Osteocyte (in vitro differentiated cells): ENCODE results near the gene DEDD. TPM values are rescaled to one million over a fixed set of nuclear protein-coding genes. Genes with fewer than 3 reads are reported as not detected.
A peak's percentile ranks its signal among the peaks of the same experiment; 100 is the strongest.

Experiments
- DNase-seq: peaks from one replicate; pipeline ENCODE4 v3.0.0; 2021; ENCODE audit warnings: mixed read lengths; ENCODE audit not compliant: unreplicated experiment; ENCODE audit errors: extremely low spot score
- H3K27ac Mint-ChIP-seq: one replicate; pipeline ENCODE4 v1.8.0; 2021; ENCODE audit warnings: mild to moderate bottlenecking, mixed read lengths; ENCODE audit not compliant: unreplicated experiment
- H3K27me3 Mint-ChIP-seq: one replicate; pipeline ENCODE4 v1.8.0; 2021; ENCODE audit warnings: mixed read lengths; ENCODE audit not compliant: unreplicated experiment
- H3K36me3 Mint-ChIP-seq: one replicate; pipeline ENCODE4 v1.8.0; 2021; ENCODE audit warnings: mixed read lengths; ENCODE audit not compliant: unreplicated experiment
- H3K4me1 Mint-ChIP-seq: one replicate; pipeline ENCODE4 v1.8.0; 2021; ENCODE audit warnings: mixed read lengths; ENCODE audit not compliant: unreplicated experiment
- H3K4me3 Mint-ChIP-seq: one replicate; pipeline ENCODE4 v1.8.0; 2021; ENCODE audit warnings: mild to moderate bottlenecking, moderate library complexity, mixed read lengths; ENCODE audit not compliant: unreplicated experiment
- H3K9me3 Mint-ChIP-seq: one replicate; pipeline ENCODE4 v1.8.0; 2021; ENCODE audit warnings: mixed read lengths; ENCODE audit not compliant: unreplicated experiment
- CTCF ChIP-seq: fragments of 200-600 bp; sonication (generic); IDR thresholded peaks from 2 replicates; pipeline ENCODE4 v1.5.0; 2021; ENCODE audit warnings: antibody characterized with exemption, mild to moderate bottlenecking, moderate library complexity
- long read RNA-seq: library from polyadenylated mRNA; unstranded; transcript quantifications from one replicate; pipeline ENCODE4 v2.0.0, GENCODE V29; 2021
- total RNA-seq: library from RNA; stranded (reverse); gene quantifications from 2 replicates; pipeline ENCODE4 v1.2.1, GENCODE V29; 2021

DEDD gene
- total RNA-seq, result 40.8 and 43.1 TPM in 2 replicates
- long read RNA-seq, transcript DEDD-203 (6 exons, 2,300 nt), result minor isoform, 14 of 56 reads
- long read RNA-seq, transcript DEDD-202 (6 exons, 2,345 nt), result major isoform, 31 of 56 reads
- long read RNA-seq, partial matches to known transcripts, result 3 of 56 reads
- long read RNA-seq, other reads (novel, unspliced or antisense), result 6 of 56 reads

- peak; percentile 21 for TF ChIP-seq CTCF
- Mint-ChIP-seq H3K9me3 (no peaks in the 10 kb centered on the region), H3K4me1 (peaks cover 22% of the 10 kb centered on the region), H3K36me3 (peaks cover 14% of the 10 kb centered on the region), H3K4me3 (no peak within 1 kb of the TSS), H3K27me3 (no peaks in the 10 kb centered on the region), H3K27ac (no peak within 1 kb of the TSS)
- peak; percentile 97 for DNase-seq
Measured at GRCh38 chr1:161132410-161133219, at the start of gene DEDD. Gene DEDD, minus strand, starts transcription at chr1:161132667. Its CDS starts 8,205 bp downstream, at chr1:161124462.

GRCh38 chr1:161182214-161182613 is 49.7 kb upstream of the DEDD start:
- TF ChIP-seq CTCF, result no peak
- no peak for DNase-seq
- Mint-ChIP-seq H3K27me3 (no peaks in the 10 kb centered on the region), H3K27ac (peak overlapping the region; percentile 1), H3K4me3 (no peak overlapping the region), H3K36me3 (no peaks in the 10 kb centered on the region), H3K4me1 (peaks cover 26% of the 10 kb centered on the region), H3K9me3 (no peaks in the 10 kb centered on the region)

- H3K4me1 Mint-ChIP-seq, result peaks cover 36% of the 10 kb centered on the region
- no peaks in the 10 kb centered on the region for H3K27me3 Mint-ChIP-seq
- no peaks in the 10 kb centered on the region for H3K36me3 Mint-ChIP-seq
- peak; percentile 38 for TF ChIP-seq CTCF
- no peaks in the 10 kb centered on the region for H3K9me3 Mint-ChIP-seq
- no peak overlapping the region for H3K27ac Mint-ChIP-seq
- H3K4me3 Mint-ChIP-seq, result no peak overlapping the region
- no peak for DNase-seq
Measured at GRCh38 chr1:161180639-161181038, 48.2 kb upstream of the DEDD start.

GRCh38 chr1:161179698-161180097 is 47.2 kb upstream of the DEDD start:
- H3K9me3 Mint-ChIP-seq, result no peaks in the 10 kb centered on the region
- H3K36me3 Mint-ChIP-seq, result peaks cover 1% of the 10 kb centered on the region
- H3K27me3 Mint-ChIP-seq, result no peaks in the 10 kb centered on the region
- TF ChIP-seq CTCF, result no peak
- H3K4me1 Mint-ChIP-seq, result peaks cover 32% of the 10 kb centered on the region
- no peak overlapping the region for H3K4me3 Mint-ChIP-seq
- H3K27ac Mint-ChIP-seq, result no peak overlapping the region
- DNase-seq, result no peak

- no peak for TF ChIP-seq CTCF
- no peaks in the 10 kb centered on the region for H3K9me3 Mint-ChIP-seq
- peak overlapping the region; percentile 100 for H3K4me3 Mint-ChIP-seq
- DNase-seq, result no peak
- no peaks in the 10 kb centered on the region for H3K27me3 Mint-ChIP-seq
- peaks cover 41% of the 10 kb centered on the region for H3K4me1 Mint-ChIP-seq
- peaks cover 17% of the 10 kb centered on the region for H3K36me3 Mint-ChIP-seq
- peak overlapping the region; percentile 97 for H3K27ac Mint-ChIP-seq
Measured at GRCh38 chr1:161177936-161178244, 45.4 kb upstream of the DEDD start.
